ENCODE results near the gene TEX44.

Gene TEX44

DNA sequence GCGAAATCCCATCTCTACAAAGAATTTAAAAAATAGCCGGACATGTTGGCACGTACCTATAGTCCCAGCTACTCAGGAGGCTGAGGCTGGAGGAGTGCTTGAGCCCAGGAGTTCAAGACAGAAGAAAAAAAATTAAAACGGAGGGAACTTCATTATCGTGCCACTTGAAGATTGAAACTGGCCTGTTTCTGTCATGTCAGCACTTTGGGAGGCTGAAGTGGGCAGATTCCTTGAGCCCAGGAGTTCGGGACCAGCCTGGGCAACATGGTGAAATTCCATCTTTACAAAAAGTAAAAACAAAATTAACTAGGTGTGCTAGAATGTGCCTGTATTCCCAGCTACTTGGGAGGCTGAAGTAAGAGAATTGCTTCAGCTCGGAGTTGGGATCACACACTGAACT is 3.0 kb upstream of the TEX44 start (continued):
- TF ChIP-seq, protein P1, sequence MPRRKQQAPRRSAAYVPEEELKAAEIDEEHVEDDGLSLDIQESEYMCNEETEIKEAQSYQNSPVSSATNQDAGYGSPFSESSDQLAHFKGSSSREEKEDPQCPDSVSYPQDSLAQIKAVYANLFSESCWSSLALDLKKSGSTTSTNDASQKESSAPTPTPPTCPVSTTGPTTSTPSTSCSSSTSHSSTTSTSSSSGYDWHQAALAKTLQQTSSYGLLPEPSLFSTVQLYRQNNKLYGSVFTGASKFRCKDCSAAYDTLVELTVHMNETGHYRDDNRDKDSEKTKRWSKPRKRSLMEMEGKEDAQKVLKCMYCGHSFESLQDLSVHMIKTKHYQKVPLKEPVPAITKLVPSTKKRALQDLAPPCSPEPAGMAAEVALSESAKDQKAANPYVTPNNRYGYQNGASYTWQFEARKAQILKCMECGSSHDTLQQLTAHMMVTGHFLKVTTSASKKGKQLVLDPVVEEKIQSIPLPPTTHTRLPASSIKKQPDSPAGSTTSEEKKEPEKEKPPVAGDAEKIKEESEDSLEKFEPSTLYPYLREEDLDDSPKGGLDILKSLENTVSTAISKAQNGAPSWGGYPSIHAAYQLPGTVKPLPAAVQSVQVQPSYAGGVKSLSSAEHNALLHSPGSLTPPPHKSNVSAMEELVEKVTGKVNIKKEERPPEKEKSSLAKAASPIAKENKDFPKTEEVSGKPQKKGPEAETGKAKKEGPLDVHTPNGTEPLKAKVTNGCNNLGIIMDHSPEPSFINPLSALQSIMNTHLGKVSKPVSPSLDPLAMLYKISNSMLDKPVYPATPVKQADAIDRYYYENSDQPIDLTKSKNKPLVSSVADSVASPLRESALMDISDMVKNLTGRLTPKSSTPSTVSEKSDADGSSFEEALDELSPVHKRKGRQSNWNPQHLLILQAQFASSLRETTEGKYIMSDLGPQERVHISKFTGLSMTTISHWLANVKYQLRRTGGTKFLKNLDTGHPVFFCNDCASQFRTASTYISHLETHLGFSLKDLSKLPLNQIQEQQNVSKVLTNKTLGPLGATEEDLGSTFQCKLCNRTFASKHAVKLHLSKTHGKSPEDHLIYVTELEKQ (tag by site-specific recombination; IDR thresholded peaks at IDR 0.05; ENCODE audit: borderline replicate concordance): no peak
- TF ChIP-seq ZNF560 (tag by site-specific recombination; IDR thresholded peaks at IDR 0.05; ENCODE audit: borderline replicate concordance) (no peak), ZNF623 (tag by site-specific recombination; IDR thresholded peaks at IDR 0.05) (no peak), ZEB2 (tag by site-specific recombination; IDR thresholded peaks at IDR 0.05) (no peak), GLI4 (tag by site-specific recombination; IDR thresholded peaks at IDR 0.05) (no peak), ZNF785 (tag by site-specific recombination; IDR thresholded peaks at IDR 0.05) (no peak), ZBTB1 (tag by site-specific recombination; IDR thresholded peaks at IDR 0.05) (no peak)
- TF ChIP-seq, protein P2, sequence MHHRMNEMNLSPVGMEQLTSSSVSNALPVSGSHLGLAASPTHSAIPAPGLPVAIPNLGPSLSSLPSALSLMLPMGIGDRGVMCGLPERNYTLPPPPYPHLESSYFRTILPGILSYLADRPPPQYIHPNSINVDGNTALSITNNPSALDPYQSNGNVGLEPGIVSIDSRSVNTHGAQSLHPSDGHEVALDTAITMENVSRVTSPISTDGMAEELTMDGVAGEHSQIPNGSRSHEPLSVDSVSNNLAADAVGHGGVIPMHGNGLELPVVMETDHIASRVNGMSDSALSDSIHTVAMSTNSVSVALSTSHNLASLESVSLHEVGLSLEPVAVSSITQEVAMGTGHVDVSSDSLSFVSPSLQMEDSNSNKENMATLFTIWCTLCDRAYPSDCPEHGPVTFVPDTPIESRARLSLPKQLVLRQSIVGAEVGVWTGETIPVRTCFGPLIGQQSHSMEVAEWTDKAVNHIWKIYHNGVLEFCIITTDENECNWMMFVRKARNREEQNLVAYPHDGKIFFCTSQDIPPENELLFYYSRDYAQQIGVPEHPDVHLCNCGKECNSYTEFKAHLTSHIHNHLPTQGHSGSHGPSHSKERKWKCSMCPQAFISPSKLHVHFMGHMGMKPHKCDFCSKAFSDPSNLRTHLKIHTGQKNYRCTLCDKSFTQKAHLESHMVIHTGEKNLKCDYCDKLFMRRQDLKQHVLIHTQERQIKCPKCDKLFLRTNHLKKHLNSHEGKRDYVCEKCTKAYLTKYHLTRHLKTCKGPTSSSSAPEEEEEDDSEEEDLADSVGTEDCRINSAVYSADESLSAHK (tag by site-specific recombination; IDR thresholded peaks at IDR 0.05): no peak

GRCh38 chr2:231590614-231591013 is 2.0 kb upstream of the TEX44 start:
- no peaks in the 10 kb centered on the region for H3K4me1 ChIP-seq (ENCODE audit: control insufficient read depth, insufficient read depth, low read length)
- ChIA-PET CTCF (interaction anchor here (0.7 to 6.5 kb wide), 3 partner anchors 9 to 27 kb away, joined by 5 to 44 read pairs (median 5); no protein-coding TSS in a partner anchor), POLR2A (no interaction called here)
- H3K9me3 ChIP-seq (ENCODE audit: control insufficient read depth, insufficient read depth, low read depth, low read length): no peaks in the 10 kb centered on the region
- H3K36me3 ChIP-seq (ENCODE audit: control insufficient read depth in 2 of 2, insufficient read depth in 1 of 2, low read length in 2 of 2): no peaks in the 10 kb centered on the region
- no peak for TF ChIP-seq ZXDB (tag by site-specific recombination; IDR thresholded peaks at IDR 0.05)
- TF ChIP-seq, protein P3, sequence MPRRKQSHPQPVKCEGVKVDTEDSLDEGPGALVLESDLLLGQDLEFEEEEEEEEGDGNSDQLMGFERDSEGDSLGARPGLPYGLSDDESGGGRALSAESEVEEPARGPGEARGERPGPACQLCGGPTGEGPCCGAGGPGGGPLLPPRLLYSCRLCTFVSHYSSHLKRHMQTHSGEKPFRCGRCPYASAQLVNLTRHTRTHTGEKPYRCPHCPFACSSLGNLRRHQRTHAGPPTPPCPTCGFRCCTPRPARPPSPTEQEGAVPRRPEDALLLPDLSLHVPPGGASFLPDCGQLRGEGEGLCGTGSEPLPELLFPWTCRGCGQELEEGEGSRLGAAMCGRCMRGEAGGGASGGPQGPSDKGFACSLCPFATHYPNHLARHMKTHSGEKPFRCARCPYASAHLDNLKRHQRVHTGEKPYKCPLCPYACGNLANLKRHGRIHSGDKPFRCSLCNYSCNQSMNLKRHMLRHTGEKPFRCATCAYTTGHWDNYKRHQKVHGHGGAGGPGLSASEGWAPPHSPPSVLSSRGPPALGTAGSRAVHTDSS (tag by site-specific recombination; IDR thresholded peaks at IDR 0.05): no peak
- TF ChIP-seq, protein P4, sequence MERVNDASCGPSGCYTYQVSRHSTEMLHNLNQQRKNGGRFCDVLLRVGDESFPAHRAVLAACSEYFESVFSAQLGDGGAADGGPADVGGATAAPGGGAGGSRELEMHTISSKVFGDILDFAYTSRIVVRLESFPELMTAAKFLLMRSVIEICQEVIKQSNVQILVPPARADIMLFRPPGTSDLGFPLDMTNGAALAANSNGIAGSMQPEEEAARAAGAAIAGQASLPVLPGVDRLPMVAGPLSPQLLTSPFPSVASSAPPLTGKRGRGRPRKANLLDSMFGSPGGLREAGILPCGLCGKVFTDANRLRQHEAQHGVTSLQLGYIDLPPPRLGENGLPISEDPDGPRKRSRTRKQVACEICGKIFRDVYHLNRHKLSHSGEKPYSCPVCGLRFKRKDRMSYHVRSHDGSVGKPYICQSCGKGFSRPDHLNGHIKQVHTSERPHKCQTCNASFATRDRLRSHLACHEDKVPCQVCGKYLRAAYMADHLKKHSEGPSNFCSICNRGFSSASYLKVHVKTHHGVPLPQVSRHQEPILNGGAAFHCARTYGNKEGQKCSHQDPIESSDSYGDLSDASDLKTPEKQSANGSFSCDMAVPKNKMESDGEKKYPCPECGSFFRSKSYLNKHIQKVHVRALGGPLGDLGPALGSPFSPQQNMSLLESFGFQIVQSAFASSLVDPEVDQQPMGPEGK (tag by site-specific recombination; IDR thresholded peaks at IDR 0.05): no peak
- TF ChIP-seq, protein P5, sequence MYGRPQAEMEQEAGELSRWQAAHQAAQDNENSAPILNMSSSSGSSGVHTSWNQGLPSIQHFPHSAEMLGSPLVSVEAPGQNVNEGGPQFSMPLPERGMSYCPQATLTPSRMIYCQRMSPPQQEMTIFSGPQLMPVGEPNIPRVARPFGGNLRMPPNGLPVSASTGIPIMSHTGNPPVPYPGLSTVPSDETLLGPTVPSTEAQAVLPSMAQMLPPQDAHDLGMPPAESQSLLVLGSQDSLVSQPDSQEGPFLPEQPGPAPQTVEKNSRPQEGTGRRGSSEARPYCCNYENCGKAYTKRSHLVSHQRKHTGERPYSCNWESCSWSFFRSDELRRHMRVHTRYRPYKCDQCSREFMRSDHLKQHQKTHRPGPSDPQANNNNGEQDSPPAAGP (tag by site-specific recombination; IDR thresholded peaks at IDR 0.05): 0 out of 2 replicates have a peak, but pooled peaks have one; percentile 32
- peak; percentile 42 for TF ChIP-seq PRDM10 (tag by site-specific recombination; IDR thresholded peaks at IDR 0.05)
- TF ChIP-seq ZNF837 (tag by site-specific recombination; IDR thresholded peaks at IDR 0.05): no peak
- no peak for TF ChIP-seq ZNF148 (tag by site-specific recombination; IDR thresholded peaks at IDR 0.05; ENCODE audit: borderline replicate concordance)
- peak; percentile 49; the same call in 1 of the 2 replicates for TF ChIP-seq KLF1 (tag by site-specific recombination; IDR thresholded peaks at IDR 0.05)
- no peak overlapping the region for H3K4me3 ChIP-seq (ENCODE audit: low read depth, low read length)
- H3K27ac ChIP-seq (ENCODE audit: extremely low read depth, low read depth, low read length): no peak overlapping the region
